ENCODE measurements around the gene METTL25.

- no peak for TF ChIP-seq SP1 (IDR thresholded peaks at IDR 0.05)
- TF ChIP-seq FOXK2 (IDR thresholded peaks at IDR 0.05): no peak
- TF ChIP-seq BHLHE40 (IDR thresholded peaks at IDR 0.05; ENCODE audit: borderline replicate concordance): no peak
- no peak for TF ChIP-seq TARDBP (IDR thresholded peaks at IDR 0.05)
- no peak for TF ChIP-seq ELF4 (IDR thresholded peaks at IDR 0.05)
- TF ChIP-seq SUZ12 (IDR thresholded peaks at IDR 0.05): no peak
- TF ChIP-seq ZNF384 (IDR thresholded peaks at IDR 0.05): no peak
Observed at GRCh38 chr12:82473111-82473754, 114.9 kb downstream of the METTL25 start.

Measured in HEK293T (cell line).